Measurements from ENCODE around the gene DTL. TPM values are rescaled to one million over a fixed set of nuclear protein-coding genes. Genes with fewer than 3 reads are reported as not detected.

Gene DTL
- total RNA-seq, 8 experiments from 2014 or later, result 1.1 to 32.5 (median 3.0) TPM

DNA sequence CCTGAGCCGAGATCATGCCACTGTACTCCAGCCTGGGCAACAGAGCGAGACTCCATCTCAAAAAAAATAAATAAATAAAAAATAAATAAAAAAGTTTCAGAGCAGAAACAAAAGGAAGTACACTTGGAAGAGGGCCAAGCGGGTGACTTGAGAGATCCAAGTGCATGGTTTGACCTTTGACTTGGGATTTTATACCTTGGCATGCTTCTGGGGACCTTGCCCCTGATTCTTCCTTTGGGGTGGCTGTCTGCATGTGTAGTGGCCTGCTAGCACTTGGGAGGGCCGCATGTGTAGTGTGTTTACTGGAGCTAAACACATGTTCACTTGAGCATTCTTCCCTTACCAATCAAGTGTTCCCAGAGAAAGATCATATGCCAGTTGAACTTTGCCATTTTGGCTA is 114.0 kb downstream of the DTL start:
- Histone ChIP-seq H3K4me3 (no peak overlapping the region), H3K4me1 (replicated peaks in 1 of 2) (no peaks in the 10 kb centered on the region), H3K27ac (no peak overlapping the region)
- no peak for ATAC-seq (replicated peaks in 6 of 8)
- 60 to 100% (median 92%) methylated on average over 1 to 4 of the region's 4 CpGs; no CpG with 5 or more reads in 3 of the 10 experiments for WGBS, 10 experiments
- in situ Hi-C loops (cut with MboI; ENCODE audit: low pct_unique_long_range_greater_than_20kb in 2 of 9, low sequenced_read_pairs in 9 of 9, unreplicated experiment in 9 of 9), result no loop called here

DNA sequence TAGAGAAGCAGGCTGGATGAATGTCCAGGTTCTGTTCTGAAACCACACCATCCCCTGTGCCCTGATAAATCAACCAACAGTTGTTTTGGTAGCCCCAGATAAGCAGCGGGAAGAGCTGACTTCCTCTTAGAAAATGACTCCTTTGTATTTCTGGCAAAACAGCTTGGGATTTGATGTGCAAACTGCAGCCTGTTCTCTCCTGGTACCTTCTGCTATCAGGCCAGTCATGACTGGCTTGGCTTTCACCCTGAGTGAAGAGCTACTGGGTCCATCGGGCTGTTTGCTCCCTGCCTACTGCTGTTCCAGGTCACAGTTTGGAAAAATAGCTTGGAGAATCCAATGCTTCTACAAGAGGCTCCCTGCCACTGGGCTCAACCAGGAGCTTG is 116.8 kb downstream of the DTL start:
- no peak overlapping the region for H3K4me3 ChIP-seq
- H3K27ac ChIP-seq, result no peak overlapping the region
- H3K4me1 ChIP-seq (replicated peaks in 1 of 2), result no peaks in the 10 kb centered on the region
- in situ Hi-C loops (cut with MboI; ENCODE audit: low pct_unique_long_range_greater_than_20kb in 2 of 9, low sequenced_read_pairs in 9 of 9, unreplicated experiment in 9 of 9), result no loop called here
- 75 to 100% (median 90%) methylated on average over 1 to 2 of the region's 2 CpGs; no CpG with 5 or more reads in 2 of the 10 experiments for WGBS, 10 experiments
- ATAC-seq (replicated peaks in 6 of 8), result no peak

DNA sequence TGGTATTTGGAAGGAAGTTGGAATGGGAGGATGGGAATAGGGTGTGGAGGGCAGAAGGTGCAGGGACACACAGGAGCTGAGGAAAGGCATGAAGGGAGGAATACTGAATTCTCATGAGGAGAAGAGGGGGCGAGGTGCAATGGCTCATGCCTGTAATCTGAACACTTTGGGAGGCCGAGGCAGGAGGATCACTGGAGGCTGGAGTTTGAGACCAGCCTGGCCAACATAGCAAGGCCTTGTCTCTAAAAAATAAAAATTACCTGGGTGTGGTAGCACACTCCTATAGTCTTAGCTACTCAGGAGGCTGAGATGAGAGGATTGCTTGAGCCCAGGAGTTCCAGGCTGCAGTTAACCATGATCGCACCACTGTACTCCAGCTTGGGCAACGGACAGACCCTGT is 117.3 kb downstream of the DTL start:
- in situ Hi-C loops (cut with MboI; ENCODE audit: low pct_unique_long_range_greater_than_20kb in 2 of 9, low sequenced_read_pairs in 9 of 9, unreplicated experiment in 9 of 9), result no loop called here
- 80 to 100% (median 93%) methylated on average over 1 to 4 of the region's 4 CpGs; no CpG with 5 or more reads in 3 of the 10 experiments for WGBS, 10 experiments

DNA sequence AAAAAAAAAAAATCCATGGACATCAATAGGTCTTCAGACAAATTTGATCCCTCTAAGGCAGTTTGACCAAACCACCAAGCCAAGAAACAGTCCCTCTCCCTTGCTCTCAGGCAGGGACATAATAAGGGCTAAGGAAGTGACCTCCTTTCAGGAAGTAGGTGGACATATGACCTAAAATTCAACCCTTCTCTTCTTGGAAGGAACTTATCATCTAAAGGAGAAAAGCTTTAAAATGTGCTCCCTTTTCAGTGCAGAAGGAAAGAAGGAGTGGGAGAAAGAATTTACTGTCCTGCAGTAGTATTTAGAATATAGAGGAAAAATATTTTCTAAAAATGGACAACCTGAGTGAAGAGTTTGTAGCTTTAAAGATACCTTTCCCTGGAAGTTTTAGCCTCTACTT is 118.1 kb downstream of the DTL start:
- Histone ChIP-seq H3K27ac (no peak overlapping the region), H3K4me3 (no peak overlapping the region), H3K4me1 (replicated peaks in 1 of 2) (no peaks in the 10 kb centered on the region)
- in situ Hi-C loops (cut with MboI; ENCODE audit: low pct_unique_long_range_greater_than_20kb in 2 of 9, low sequenced_read_pairs in 9 of 9, unreplicated experiment in 9 of 9), result no loop called here
- ATAC-seq (replicated peaks in 6 of 8), result no peak

More for the DNA sequence above, 117.3 kb downstream of the DTL start:
- ATAC-seq (replicated peaks in 6 of 8), result no peak
- H3K4me3 ChIP-seq, result no peak overlapping the region
- H3K4me1 ChIP-seq (replicated peaks in 1 of 2), result no peaks in the 10 kb centered on the region
- H3K27ac ChIP-seq, result no peak overlapping the region

Other genes with a start within 250 kb of the DTL start
- 10 to 100 TPM; 25.1 to 41.3 (median 31.9) TPM for gene LPGAT1, start 205.0 kb upstream of the DTL start, total RNA-seq
- 10 to 100 TPM; 12.1 to 31.7 (median 13.8) TPM for gene INTS7, start 191 bp upstream of the DTL start, total RNA-seq
- 10 to 100 TPM in 4 of 8 experiments, 1 to 10 TPM in 4; 6.3 to 14.6 (median 10.1) TPM for gene PPP2R5A, start 249.7 kb downstream of the DTL start, total RNA-seq

All from motor neuron (in vitro differentiated cells).